ENCODE measurements around the gene KANSL1. TPM values are rescaled to one million over a fixed set of nuclear protein-coding genes. Genes with fewer than 3 reads are reported as not detected.

Gene KANSL1
- polyA plus RNA-seq, 1 of the 3 experiments (the other 2 are of a cell fraction) = 10.0 TPM

- Histone ChIP-seq H3K79me2 (ENCODE audit: insufficient read depth) (no peaks in the 10 kb centered on the region), H3K9ac (no peak overlapping the region), H3K27me3 (ENCODE audit: insufficient read depth) (no peaks in the 10 kb centered on the region), H4K20me1 (ENCODE audit: insufficient read depth) (no peaks in the 10 kb centered on the region), H3K9me3 (no peaks in the 10 kb centered on the region), H3K4me1 (ENCODE audit: control insufficient read depth in 1 of 2, insufficient read depth in 2 of 2, low read depth in 1 of 2, low read length in 1 of 2) (peaks cover 0 to 18% of the 10 kb centered on the region in 2 experiments; a peak in 1 of 4 replicates), H3K9me2 (no peaks in the 10 kb centered on the region), H3K27ac (ENCODE audit: low read depth in 2 of 2, low read length in 1 of 2) (no peak overlapping the region), H3K36me3 (replicated peaks in 1 of 2; ENCODE audit: control insufficient read depth in 1 of 2, insufficient read depth in 2 of 2, low read length in 1 of 2) (no peaks in the 10 kb centered on the region), H3F3A (replicated peaks; ENCODE audit: insufficient read depth) (no peaks in the 10 kb centered on the region), H3K4me2 (peak overlapping the region; percentile 26; the same call in 1 of the 2 replicates), H3K4me3 (ENCODE audit: low read depth in 2 of 2, low read length in 1 of 2) (no peak overlapping the region), H2AFZ (ENCODE audit: low read depth) (no peak overlapping the region)
- no peak for DNase-seq
- CTCF ChIA-PET = interaction anchor here (0.7 to 1.4 kb wide), 2 partner anchors 11 to 34 kb away, joined by 3 read pairs; partner anchors contain the start of gene STH
- POLR2A ChIA-PET = no interaction called here
- 78% methylated on average over 33 of the region's 33 CpGs for WGBS (ENCODE audit: low lambda C conversion rate)
- no peak for TF ChIP-seq RXRA (IDR thresholded peaks at IDR 0.05; ENCODE audit: borderline replicate concordance, low read depth)
- TF ChIP-seq GABPA (IDR thresholded peaks at IDR 0.05; ENCODE audit: low read depth) = no peak
- TF ChIP-seq, protein P1, sequence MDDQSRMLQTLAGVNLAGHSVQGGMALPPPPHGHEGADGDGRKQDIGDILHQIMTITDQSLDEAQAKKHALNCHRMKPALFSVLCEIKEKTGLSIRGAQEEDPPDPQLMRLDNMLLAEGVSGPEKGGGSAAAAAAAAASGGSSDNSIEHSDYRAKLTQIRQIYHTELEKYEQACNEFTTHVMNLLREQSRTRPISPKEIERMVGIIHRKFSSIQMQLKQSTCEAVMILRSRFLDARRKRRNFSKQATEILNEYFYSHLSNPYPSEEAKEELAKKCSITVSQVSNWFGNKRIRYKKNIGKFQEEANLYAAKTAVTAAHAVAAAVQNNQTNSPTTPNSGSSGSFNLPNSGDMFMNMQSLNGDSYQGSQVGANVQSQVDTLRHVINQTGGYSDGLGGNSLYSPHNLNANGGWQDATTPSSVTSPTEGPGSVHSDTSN (IDR thresholded peaks at IDR 0.05) = peak; percentile 70
- TF ChIP-seq, protein P2, sequence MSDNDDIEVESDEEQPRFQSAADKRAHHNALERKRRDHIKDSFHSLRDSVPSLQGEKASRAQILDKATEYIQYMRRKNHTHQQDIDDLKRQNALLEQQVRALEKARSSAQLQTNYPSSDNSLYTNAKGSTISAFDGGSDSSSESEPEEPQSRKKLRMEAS (IDR thresholded peaks at IDR 0.05; ENCODE audit: low read depth) = no peak
Measured at GRCh38 chr17:46009681-46010596, 183.3 kb downstream of the KANSL1 start.

DNA sequence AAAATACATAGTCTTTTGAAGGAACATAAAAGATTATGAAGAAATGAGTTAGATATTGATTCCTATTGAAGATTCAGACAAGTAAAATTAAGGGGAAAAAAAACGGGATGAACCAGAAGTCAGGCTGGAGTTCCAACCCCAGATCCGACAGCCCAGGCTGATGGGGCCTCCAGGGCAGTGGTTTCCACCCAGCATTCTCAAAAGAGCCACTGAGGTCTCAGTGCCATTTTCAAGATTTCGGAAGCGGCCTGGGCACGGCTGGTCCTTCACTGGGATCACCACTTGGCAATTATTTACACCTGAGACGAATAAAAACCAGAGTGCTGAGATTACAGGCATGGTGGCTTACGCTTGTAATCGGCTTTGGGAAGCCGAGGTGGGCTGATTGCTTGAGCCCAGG is 184.6 kb downstream of the KANSL1 start:
- H3K9me2 ChIP-seq = no peaks in the 10 kb centered on the region
- no peaks in the 10 kb centered on the region for H3K79me2 ChIP-seq (ENCODE audit: insufficient read depth)
- no peaks in the 10 kb centered on the region for H3K27me3 ChIP-seq (ENCODE audit: insufficient read depth)
- peaks cover 0 to 17% of the 10 kb centered on the region in 2 experiments; a peak in 1 of 4 replicates for H3K4me1 ChIP-seq (ENCODE audit: control insufficient read depth in 1 of 2, insufficient read depth in 2 of 2, low read depth in 1 of 2, low read length in 1 of 2)
- TF ChIP-seq IRF3 (IDR thresholded peaks at IDR 0.05; ENCODE audit: low read depth, low read length) = no peak
- TF ChIP-seq POLR2AphosphoS5 (IDR thresholded peaks at IDR 0.05; ENCODE audit: low read depth, low read length) = no peak
- DNase-seq = no peak
- H3K9me3 ChIP-seq = no peaks in the 10 kb centered on the region
- no peaks in the 10 kb centered on the region for H3F3A ChIP-seq (replicated peaks; ENCODE audit: insufficient read depth)
- H3K27ac ChIP-seq (ENCODE audit: low read depth in 2 of 2, low read length in 1 of 2) = no peak overlapping the region
- no peak overlapping the region for H2AFZ ChIP-seq (ENCODE audit: low read depth)
- no peaks in the 10 kb centered on the region for H3K36me3 ChIP-seq (replicated peaks in 1 of 2; ENCODE audit: control insufficient read depth in 1 of 2, insufficient read depth in 2 of 2, low read length in 1 of 2)
- POLR2A ChIA-PET = no interaction called here
- H4K20me1 ChIP-seq (ENCODE audit: insufficient read depth) = no peaks in the 10 kb centered on the region
- 87% methylated on average over 9 of the region's 9 CpGs for WGBS (ENCODE audit: low lambda C conversion rate)
- CTCF ChIA-PET = interaction anchor here (1.3 to 2.6 kb wide), 3 partner anchors 30 to 185 kb away, joined by 3 to 13 read pairs (median 3); partner anchors contain the start of gene KANSL1
- no peak overlapping the region for H3K9ac ChIP-seq
- H3K4me2 ChIP-seq = no peak overlapping the region
- no peak overlapping the region for H3K4me3 ChIP-seq (ENCODE audit: low read depth in 2 of 2, low read length in 1 of 2)
